GM18519 (cell line): ENCODE measurements around the gene MAN2B2.

ENCODE experiments used
- ATAC-seq: cut with Tn5 transposase; IDR thresholded peaks from one replicate; pipeline ENCODE4 v1.9.1; 2021; ENCODE audit warnings: mild to moderate bottlenecking, moderate library complexity; ENCODE audit not compliant: unreplicated experiment, low FRiP score

The MAN2B2 gene

GRCh38 chr4:6592804-6593563, 18.0 kb downstream of the MAN2B2 start:
- ATAC-seq, result no peak

- no peak for ATAC-seq
Observed at GRCh38 chr4:6594341-6594740, 19.4 kb downstream of the MAN2B2 start.

- ATAC-seq, result no peak
Observed at GRCh38 chr4:6594826-6595355, 19.9 kb downstream of the MAN2B2 start.

- no peak for ATAC-seq
Observed at GRCh38 chr4:6595897-6596537, 21.0 kb downstream of the MAN2B2 start.

- no peak for ATAC-seq
Observed at GRCh38 chr4:6596948-6597347, 22.0 kb downstream of the MAN2B2 start.

- ATAC-seq, result no peak
Observed at GRCh38 chr4:6598127-6598526, 23.1 kb downstream of the MAN2B2 start.

GRCh38 chr4:6598641-6599040, 23.7 kb downstream of the MAN2B2 start:
- ATAC-seq, result no peak

- no peak for ATAC-seq
Observed at GRCh38 chr4:6601661-6602250, 26.8 kb downstream of the MAN2B2 start.

- ATAC-seq, result no peak
Observed at GRCh38 chr4:6602289-6602688, 27.3 kb downstream of the MAN2B2 start.

GRCh38 chr4:6603128-6603527, 28.1 kb downstream of the MAN2B2 start:
- ATAC-seq, result no peak

- ATAC-seq, result no peak
Observed at GRCh38 chr4:6605114-6605513, 30.1 kb downstream of the MAN2B2 start.

GRCh38 chr4:6605605-6606004, 30.6 kb downstream of the MAN2B2 start:
- ATAC-seq, result no peak

GRCh38 chr4:6606465-6607235, 31.7 kb downstream of the MAN2B2 start:
- no peak for ATAC-seq

GRCh38 chr4:6607368-6608055, 32.5 kb downstream of the MAN2B2 start:
- ATAC-seq, result no peak

- no peak for ATAC-seq
Observed at GRCh38 chr4:6608758-6609414, 33.9 kb downstream of the MAN2B2 start.

GRCh38 chr4:6609415-6610079, 34.6 kb downstream of the MAN2B2 start:
- ATAC-seq, result no peak

- no peak for ATAC-seq
Observed at GRCh38 chr4:6610856-6611430, 36.0 kb downstream of the MAN2B2 start.

- no peak for ATAC-seq
Observed at GRCh38 chr4:6612961-6613675, 38.1 kb downstream of the MAN2B2 start.
